Activated CD4-positive, alpha-beta T cell treated with anti-CD3 and anti-CD28 coated beads, Interleukin-2, amount 50 U/mL, for 16 hours (primary cell): ENCODE data around the gene MPP7.
"Not testable (repeated sequence)": the region's sequence is repeated elsewhere in the genome, so short reads cannot be mapped to it uniquely, and the experiment has no call there.

ENCODE experiments used
- DNase-seq: peaks from one replicate; pipeline ENCODE4 v3.0.0-alpha.2; 2020

MPP7 gene

GRCh38 chr10:28302638-28303488 is at the start of gene MPP7:
Gene MPP7 (minus strand): TSS chr10:28303064. CDS start chr10:28238604, 64,460 bp downstream.
- DNase-seq: peak; percentile 98

GRCh38 chr10:28349892-28350291 is 47.0 kb upstream of the MPP7 start:
- no peak for DNase-seq

GRCh38 chr10:28343987-28344895 is 41.4 kb upstream of the MPP7 start:
- no peak for DNase-seq

- DNase-seq: no peak
These were observed 40.4 kb upstream of the MPP7 start for GRCh38 chr10:28343252-28343651.

- DNase-seq: not testable (repeated sequence)
These were observed 38.8 kb upstream of the MPP7 start for GRCh38 chr10:28341679-28342078.

- no peak for DNase-seq
These were observed 29.9 kb upstream of the MPP7 start for GRCh38 chr10:28332726-28333125.

GRCh38 chr10:28331841-28332240 is 29.0 kb upstream of the MPP7 start:
- no peak for DNase-seq

GRCh38 chr10:28331066-28331465 is 28.2 kb upstream of the MPP7 start:
- DNase-seq: no peak

GRCh38 chr10:28328346-28328745 is 25.5 kb upstream of the MPP7 start:
- no peak for DNase-seq

GRCh38 chr10:28327491-28327880 is 24.6 kb upstream of the MPP7 start:
- DNase-seq: no peak

- no peak for DNase-seq
These were observed 23.9 kb upstream of the MPP7 start for GRCh38 chr10:28326516-28327490.

GRCh38 chr10:28320799-28321198 is 17.9 kb upstream of the MPP7 start:
- DNase-seq: no peak

GRCh38 chr10:28320090-28320489 is 17.2 kb upstream of the MPP7 start:
- no peak for DNase-seq

- DNase-seq: not testable (repeated sequence)
These were observed 16.2 kb upstream of the MPP7 start for GRCh38 chr10:28319061-28319460.

- DNase-seq: no peak
These were observed 15.8 kb upstream of the MPP7 start for GRCh38 chr10:28318626-28319025.

- DNase-seq: no peak
These were observed 14.9 kb upstream of the MPP7 start for GRCh38 chr10:28317760-28318159.

GRCh38 chr10:28316696-28317095 is 13.8 kb upstream of the MPP7 start:
- DNase-seq: no peak

- DNase-seq: no peak
These were observed 12.3 kb upstream of the MPP7 start for GRCh38 chr10:28315140-28315539.

- DNase-seq: no peak
These were observed 11.3 kb upstream of the MPP7 start for GRCh38 chr10:28314211-28314610.

- DNase-seq: no peak
These were observed 9.7 kb upstream of the MPP7 start for GRCh38 chr10:28312572-28312971.

GRCh38 chr10:28311104-28311503 is 8.2 kb upstream of the MPP7 start:
- DNase-seq: no peak

GRCh38 chr10:28307267-28307666 is 4.4 kb upstream of the MPP7 start:
- DNase-seq: no peak

- no peak for DNase-seq
These were observed 2.7 kb upstream of the MPP7 start for GRCh38 chr10:28305553-28305952.
